HT-29 (cell line): ENCODE results near the gene PTPRD. TPM values are rescaled to one million over a fixed set of nuclear protein-coding genes. Genes with fewer than 3 reads are reported as not detected.

Source experiments
- DNase-seq: peaks from one replicate; pipeline ENCODE4 v3.0.0-alpha.2; 2015; ENCODE audit warnings: low spot score
- total RNA-seq: library from RNA; depleted of rRNA; stranded (reverse); fragments of >200 nt; shearing (Covaris generic); gene quantifications from 2 replicates; pipeline ENCODE4 v1.2.3, GENCODE V29; 2014; rRNA removed

Gene PTPRD
- total RNA-seq = not detected in 2 replicates

GRCh38 chr9:10612641-10613398, at the start of gene PTPRD:
Gene PTPRD (minus strand): TSS chr9:10613002.
- no peak for DNase-seq

- no peak for DNase-seq
Observed at GRCh38 chr9:10661994-10662393, 49.2 kb upstream of the PTPRD start.

GRCh38 chr9:10661376-10661775, 48.6 kb upstream of the PTPRD start:
- no peak for DNase-seq

GRCh38 chr9:10651012-10651411, 38.2 kb upstream of the PTPRD start:
- no peak for DNase-seq

- DNase-seq = no peak
Observed at GRCh38 chr9:10649076-10649475, 36.3 kb upstream of the PTPRD start.

GRCh38 chr9:10633785-10634184, 21.0 kb upstream of the PTPRD start:
- DNase-seq = no peak

- no peak for DNase-seq
Observed at GRCh38 chr9:10614196-10614800, 1.5 kb upstream of the PTPRD start.

GRCh38 chr9:10613419-10613818, 617 bp upstream of the PTPRD start:
- no peak for DNase-seq

- DNase-seq = no peak
Observed at GRCh38 chr9:10605388-10605787, 7.4 kb downstream of the PTPRD start.

- no peak for DNase-seq
Observed at GRCh38 chr9:10604927-10605326, 7.9 kb downstream of the PTPRD start.

- DNase-seq = no peak
Observed at GRCh38 chr9:10597801-10598200, 15.0 kb downstream of the PTPRD start.

GRCh38 chr9:10594482-10594881, 18.3 kb downstream of the PTPRD start:
- DNase-seq = no peak

GRCh38 chr9:10586407-10586806, 26.4 kb downstream of the PTPRD start:
- DNase-seq = no peak

- no peak for DNase-seq
Observed at GRCh38 chr9:10571699-10572098, 41.1 kb downstream of the PTPRD start.

- DNase-seq = no peak
Observed at GRCh38 chr9:10566848-10567247, 46.0 kb downstream of the PTPRD start.

GRCh38 chr9:10562581-10563343, 50.0 kb downstream of the PTPRD start:
- no peak for DNase-seq

- no peak for DNase-seq
Observed at GRCh38 chr9:10548348-10548747, 64.5 kb downstream of the PTPRD start.

GRCh38 chr9:10538073-10538472, 74.7 kb downstream of the PTPRD start:
- no peak for DNase-seq

GRCh38 chr9:10534850-10535249, 78.0 kb downstream of the PTPRD start:
- DNase-seq = no peak

- no peak for DNase-seq
Observed at GRCh38 chr9:10525972-10526371, 86.8 kb downstream of the PTPRD start.

- no peak for DNase-seq
Observed at GRCh38 chr9:10523164-10523563, 89.6 kb downstream of the PTPRD start.

- DNase-seq = no peak
Observed at GRCh38 chr9:10512144-10512543, 100.7 kb downstream of the PTPRD start.

- no peak for DNase-seq
Observed at GRCh38 chr9:10488937-10489336, 123.9 kb downstream of the PTPRD start.
